Mesenteric fat pad (tissue), 1 donor: ENCODE measurements around the gene TMEM117. TPM values are rescaled to one million over a fixed set of nuclear protein-coding genes. Genes with fewer than 3 reads are reported as not detected.
"Not testable (repeated sequence)": the region's sequence is repeated elsewhere in the genome, so short reads cannot be mapped to it uniquely, and the experiment has no call there.

Source experiments
- DNase-seq: peaks from one replicate; pipeline ENCODE4 v3.0.0-alpha.2; 2020; ENCODE audit warnings: low spot score
- total RNA-seq: library from RNA; stranded (reverse); fragmentation: NEBNext Ultra II Directional; extraction: Animal tissue kit (Norgen Biotek cat#: 25700); gene quantifications from one replicate; pipeline ENCODE4 v1.2.1, GENCODE V29; 2021
- donor health status: DM: yes; HTN: yes; CAD: no.

TMEM117 gene
- total RNA-seq, 1 donor from 2014 or later, result 7.7 TPM

GRCh38 chr12:43840338-43840737 is 4.5 kb downstream of the TMEM117 start:
- DNase-seq, result no peak

GRCh38 chr12:43841253-43841652 is 5.4 kb downstream of the TMEM117 start:
- no peak for DNase-seq

- DNase-seq, result no peak
These were observed 6.4 kb downstream of the TMEM117 start for GRCh38 chr12:43842259-43842658.

GRCh38 chr12:43847425-43848225 is 11.7 kb downstream of the TMEM117 start:
- not testable (repeated sequence) for DNase-seq

GRCh38 chr12:43848226-43848507 is 12.3 kb downstream of the TMEM117 start:
- DNase-seq, result no peak

GRCh38 chr12:43848786-43849185 is 12.9 kb downstream of the TMEM117 start:
- DNase-seq, result no peak

- no peak for DNase-seq
These were observed 16.9 kb downstream of the TMEM117 start for GRCh38 chr12:43852744-43853143.

GRCh38 chr12:43856972-43857371 is 21.1 kb downstream of the TMEM117 start:
- no peak for DNase-seq

GRCh38 chr12:43858096-43858495 is 22.2 kb downstream of the TMEM117 start:
- DNase-seq, result no peak

GRCh38 chr12:43858991-43859390 is 23.1 kb downstream of the TMEM117 start:
- no peak for DNase-seq

GRCh38 chr12:43861015-43861839 is 25.3 kb downstream of the TMEM117 start:
- DNase-seq, result no peak

- no peak for DNase-seq
These were observed 25.9 kb downstream of the TMEM117 start for GRCh38 chr12:43861840-43862150.

- no peak for DNase-seq
These were observed 28.0 kb downstream of the TMEM117 start for GRCh38 chr12:43863770-43864366.

- DNase-seq, result not testable (repeated sequence)
These were observed 28.7 kb downstream of the TMEM117 start for GRCh38 chr12:43864557-43864956.

- DNase-seq, result no peak
These were observed 33.3 kb downstream of the TMEM117 start for GRCh38 chr12:43869184-43869583.

- not testable (repeated sequence) for DNase-seq
These were observed 33.9 kb downstream of the TMEM117 start for GRCh38 chr12:43869765-43870164.

- DNase-seq, result not testable (repeated sequence)
These were observed 35.4 kb downstream of the TMEM117 start for GRCh38 chr12:43871258-43871657.

GRCh38 chr12:43872396-43872795 is 36.5 kb downstream of the TMEM117 start:
- DNase-seq, result no peak

GRCh38 chr12:43878050-43878449 is 42.2 kb downstream of the TMEM117 start:
- DNase-seq, result no peak

GRCh38 chr12:43880547-43880946 is 44.7 kb downstream of the TMEM117 start:
- DNase-seq, result no peak

GRCh38 chr12:43882578-43883178 is 46.8 kb downstream of the TMEM117 start:
- DNase-seq, result no peak

- DNase-seq, result no peak
These were observed 47.4 kb downstream of the TMEM117 start for GRCh38 chr12:43883311-43883710.
